ENCODE data around the gene CFHR3. TPM values are rescaled to one million over a fixed set of nuclear protein-coding genes. Genes with fewer than 3 reads are reported as not detected.

CFHR3 gene
- total and polyA plus RNA-seq, 9 of the 15 experiments (the other 6 are each of a cell fraction or from before 2014, with no cell fraction given), result 0.14 to 0.47 (median 0.24) TPM

GRCh38 chr1:196773713-196774112 lies 927 bp upstream of the CFHR3 start (continued):
- TF ChIP-seq WHSC1 (IDR thresholded peaks at IDR 0.05; ENCODE audit: low read length), result no peak
- no peak for TF ChIP-seq NRF1 (conservative IDR thresholded peaks at IDR 0.05 in 1 of 2, IDR thresholded peaks at IDR 0.05 in 1 of 2)
- TF ChIP-seq PTTG1 (tag; IDR thresholded peaks at IDR 0.05; ENCODE audit: low read depth), result no peak
- no peak for TF ChIP-seq BCL6 (CRISPR knock-in tag; IDR thresholded peaks at IDR 0.05)
- TF ChIP-seq MEF2D (tag; conservative IDR thresholded peaks at IDR 0.05; ENCODE audit: low read depth), result no peak
- TF ChIP-seq E2F8 (IDR thresholded peaks at IDR 0.05; ENCODE audit: low read depth, partially characterized antibody), result no peak
- TF ChIP-seq CBX5 (IDR thresholded peaks at IDR 0.05; ENCODE audit: borderline replicate concordance, low read depth), result no peak

GRCh38 chr1:196774175-196774574 lies 465 bp upstream of the CFHR3 start:
- Histone ChIP-seq H3K4me1 (replicated peaks in 1 of 2; ENCODE audit: control insufficient read depth in 2 of 2, insufficient read depth in 2 of 2, low read length in 2 of 2) (no peaks in the 10 kb centered on the region), H3K9ac (ENCODE audit: insufficient read depth in 1 of 2, low read depth in 2 of 2, low read length in 2 of 2) (no peak overlapping the region), H3K79me2 (ENCODE audit: control insufficient read depth, insufficient read depth, low read length) (no peaks in the 10 kb centered on the region), H3K27ac (ENCODE audit: extremely low read depth, low read depth, low read length) (no peak overlapping the region), H4K20me1 (replicated peaks; ENCODE audit: control insufficient read depth, insufficient read depth, low read length) (no peaks in the 10 kb centered on the region), H3K4me2 (ENCODE audit: insufficient read depth, low read length) (no peak overlapping the region), H3K4me3 (no peak overlapping the region), H3K36me3 (ENCODE audit: control insufficient read depth, insufficient read depth, low read length) (no peaks in the 10 kb centered on the region), H2AFZ (ENCODE audit: low read depth, low read length) (no peak overlapping the region), H3K9me3 (replicated peaks; ENCODE audit: control insufficient read depth, insufficient read depth, low read depth, low read length) (no peaks in the 10 kb centered on the region), H3K27me3 (ENCODE audit: control insufficient read depth in 2 of 2, insufficient read depth in 2 of 2, low read length in 2 of 2) (no peaks in the 10 kb centered on the region), H3K9me1 (ENCODE audit: control insufficient read depth, insufficient read depth, low read length) (no peaks in the 10 kb centered on the region)
- FAIRE-seq (no peak), ATAC-seq (no peak), DNase-seq (ENCODE audit: extremely low read depth in 1 of 4, low spot score in 3 of 4) (no peak)
- BruUV-seq (replicated peaks), result no TSS peak
- CTCF ChIA-PET (ENCODE audit: low intra/inter-chr PET ratio), result no interaction called here
- intact Hi-C loops (cut with micrococcal nuclease) (no loop called here), in situ Hi-C loops (cut with MboI) (no loop called here)
- 20% methylated on average over 1 of the region's 2 CpGs for WGBS (ENCODE audit: insufficient coverage, low coverage, missing lambda C conversion rate)
- POLR2A ChIA-PET, result no interaction called here
- TF ChIP-seq ESRRB (CRISPR knock-in tag; IDR thresholded peaks at IDR 0.05; ENCODE audit: borderline replicate concordance) (no peak), NR2C2 (CRISPR knock-in tag; IDR thresholded peaks at IDR 0.05) (no peak), NR2C2 (tag; IDR thresholded peaks at IDR 0.05) (no peak), RNF219 (CRISPR knock-in tag; IDR thresholded peaks at IDR 0.05) (no peak), CBX2 (IDR thresholded peaks at IDR 0.05; ENCODE audit: insufficient read depth, low read length, poor library complexity, severe bottlenecking) (no peak), SMC3 (conservative IDR thresholded peaks at IDR 0.05; ENCODE audit: insufficient read depth, low read depth, low read length) (no peak), EP400 (IDR thresholded peaks at IDR 0.05) (no peak)

All from K562 (cell line).